Calu3 (cell line): Measurements from ENCODE around the gene SMLR1. TPM values are rescaled to one million over a fixed set of nuclear protein-coding genes. Genes with fewer than 3 reads are reported as not detected.

Experiments
- BruUV-seq: library from RNA; stranded (reverse); fragments of 400-500 nt; replicated peaks from 2 replicates; lab custom pipeline; 2021; lab: Mats Ljungman, UMichigan
- CTCF ChIA-PET: fragments of 300-600 bp; sonication (Branson Sonifier 250); formaldehyde crosslinking; loops from one replicate; lab custom pipeline; 2022; ENCODE audit warnings: antibody characterized with exemption; lab: Charles Lee
- DNase-seq: peaks from one replicate; pipeline ENCODE4 v3.0.0; 2022
- H3K27ac Mint-ChIP-seq: one replicate; pipeline ENCODE4 v1.8.0; 2022; ENCODE audit warnings: mixed read lengths; ENCODE audit not compliant: unreplicated experiment
- H3K27me3 Mint-ChIP-seq: one replicate; pipeline ENCODE4 v1.8.0; 2022; ENCODE audit warnings: mixed read lengths; ENCODE audit not compliant: unreplicated experiment
- H3K36me3 Mint-ChIP-seq: one replicate; pipeline ENCODE4 v1.8.0; 2022; ENCODE audit warnings: mild to moderate bottlenecking, moderate library complexity, mixed read lengths; ENCODE audit not compliant: insufficient read depth, unreplicated experiment
- H3K4me1 Mint-ChIP-seq: one replicate; pipeline ENCODE4 v1.8.0; 2022; ENCODE audit warnings: mild to moderate bottlenecking, low read depth, mixed read lengths; ENCODE audit not compliant: unreplicated experiment
- H3K4me3 Mint-ChIP-seq: one replicate; pipeline ENCODE4 v1.8.0; 2022; ENCODE audit warnings: mild to moderate bottlenecking, low read depth, moderate library complexity, mixed read lengths; ENCODE audit not compliant: unreplicated experiment
- H3K9me3 Mint-ChIP-seq: one replicate; pipeline ENCODE4 v1.8.0; 2022; ENCODE audit warnings: low read depth, mixed read lengths; ENCODE audit not compliant: unreplicated experiment
- intact Hi-C: fragments of 100-400 bp; cut with micrococcal nuclease; formaldehyde crosslinking; loops from one replicate; pipeline ENCODE4 v1.10.0; 2022; ENCODE audit not compliant: unreplicated experiment
- total RNA-seq: library from RNA; stranded (reverse); gene quantifications from 2 replicates; pipeline ENCODE4 v1.2.3, GENCODE V29; 2022
- TF ChIP-seq, protein P1 (sequence below): fragments of 200-600 bp; IDR thresholded peaks from one replicate; pipeline ENCODE4 v1.8.0; 2022; ENCODE audit warnings: antibody characterized with exemption; ENCODE audit not compliant: unreplicated experiment

Gene SMLR1
- total RNA-seq, 1 experiment from 2014 or later = not detected

DNA sequence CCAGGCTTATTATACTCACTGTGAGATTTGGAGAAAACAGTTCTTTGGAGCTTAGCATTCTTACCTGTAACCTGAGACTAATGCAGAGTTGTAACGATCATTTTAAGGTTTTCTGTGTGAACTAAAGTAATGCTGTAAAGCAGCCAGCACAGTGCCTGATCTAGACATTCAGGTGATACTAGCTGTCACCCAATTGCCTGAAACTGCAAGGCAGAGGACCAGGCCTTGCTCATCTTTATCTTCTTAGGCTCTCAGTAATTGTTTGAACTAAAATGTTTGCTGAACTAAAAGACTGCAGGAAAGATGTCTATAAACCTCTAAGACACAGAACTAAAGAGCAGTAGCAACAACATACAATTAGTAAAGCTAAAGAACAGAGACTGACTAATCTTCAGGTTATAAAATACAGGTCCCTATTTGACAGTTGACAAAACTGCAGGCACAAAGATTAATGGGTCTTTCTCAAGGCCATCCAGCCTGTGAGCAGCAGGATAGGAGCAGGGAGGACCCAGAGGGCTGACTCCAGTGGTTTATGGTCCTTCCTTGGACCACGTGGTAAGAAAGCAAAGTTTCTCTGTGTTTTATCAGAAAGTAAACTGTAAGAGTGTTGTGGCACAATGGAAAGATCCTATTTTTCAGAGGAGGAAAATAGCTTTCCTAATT, 31.4 kb downstream of the SMLR1 start:
- TF ChIP-seq, protein P1, sequence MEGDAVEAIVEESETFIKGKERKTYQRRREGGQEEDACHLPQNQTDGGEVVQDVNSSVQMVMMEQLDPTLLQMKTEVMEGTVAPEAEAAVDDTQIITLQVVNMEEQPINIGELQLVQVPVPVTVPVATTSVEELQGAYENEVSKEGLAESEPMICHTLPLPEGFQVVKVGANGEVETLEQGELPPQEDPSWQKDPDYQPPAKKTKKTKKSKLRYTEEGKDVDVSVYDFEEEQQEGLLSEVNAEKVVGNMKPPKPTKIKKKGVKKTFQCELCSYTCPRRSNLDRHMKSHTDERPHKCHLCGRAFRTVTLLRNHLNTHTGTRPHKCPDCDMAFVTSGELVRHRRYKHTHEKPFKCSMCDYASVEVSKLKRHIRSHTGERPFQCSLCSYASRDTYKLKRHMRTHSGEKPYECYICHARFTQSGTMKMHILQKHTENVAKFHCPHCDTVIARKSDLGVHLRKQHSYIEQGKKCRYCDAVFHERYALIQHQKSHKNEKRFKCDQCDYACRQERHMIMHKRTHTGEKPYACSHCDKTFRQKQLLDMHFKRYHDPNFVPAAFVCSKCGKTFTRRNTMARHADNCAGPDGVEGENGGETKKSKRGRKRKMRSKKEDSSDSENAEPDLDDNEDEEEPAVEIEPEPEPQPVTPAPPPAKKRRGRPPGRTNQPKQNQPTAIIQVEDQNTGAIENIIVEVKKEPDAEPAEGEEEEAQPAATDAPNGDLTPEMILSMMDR = no peak
- Mint-ChIP-seq H3K27me3 (no peaks in the 10 kb centered on the region), H3K4me1 (no peaks in the 10 kb centered on the region), H3K4me3 (no peak overlapping the region), H3K27ac (no peak overlapping the region), H3K36me3 (peaks cover 30% of the 10 kb centered on the region), H3K9me3 (no peaks in the 10 kb centered on the region)
- DNase-seq = no peak
- intact Hi-C loops = no loop called here
- CTCF ChIA-PET = interaction anchor here (0.6 kb wide), 1 partner anchor 172 kb away, joined by 4 read pairs; no protein-coding TSS in a partner anchor
- no TSS peak for BruUV-seq

- H3K4me3 Mint-ChIP-seq = no peak overlapping the region
- no peaks in the 10 kb centered on the region for H3K27me3 Mint-ChIP-seq
- H3K27ac Mint-ChIP-seq = no peak overlapping the region
- DNase-seq = no peak
- TF ChIP-seq, protein P1 = no peak
- no TSS peak for BruUV-seq
- CTCF ChIA-PET = interaction anchor here (0.9 kb wide), 1 partner anchor 12 kb away, joined by 3 read pairs; no protein-coding TSS in a partner anchor
- H3K4me1 Mint-ChIP-seq = no peaks in the 10 kb centered on the region
- intact Hi-C loops = no loop called here
- H3K36me3 Mint-ChIP-seq = peaks cover 31% of the 10 kb centered on the region
- H3K9me3 Mint-ChIP-seq = no peaks in the 10 kb centered on the region
These were observed 32.1 kb downstream of the SMLR1 start for GRCh38 chr6:130859161-130859867.

DNA sequence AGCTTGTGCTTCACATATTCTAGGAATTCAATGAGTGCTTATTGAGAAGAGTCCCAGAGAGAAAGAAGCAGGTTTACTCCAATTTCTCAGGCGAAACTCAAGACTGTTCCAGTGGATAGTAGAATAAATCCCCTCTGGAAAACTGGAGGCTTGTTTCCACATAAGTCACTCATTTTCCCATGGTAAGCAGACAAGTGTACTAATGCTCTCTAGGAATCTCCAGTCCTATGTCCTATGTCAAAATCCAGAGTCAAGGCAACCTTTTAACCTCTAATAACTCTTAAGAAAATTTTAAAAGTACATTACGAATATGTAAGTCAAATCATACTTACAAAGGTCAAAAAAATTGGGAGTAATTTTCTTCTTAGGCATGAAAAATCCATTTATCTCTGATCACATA, 35.2 kb downstream of the SMLR1 start:
- Mint-ChIP-seq H3K4me1 (no peaks in the 10 kb centered on the region), H3K4me3 (no peak overlapping the region), H3K36me3 (peaks cover 30% of the 10 kb centered on the region), H3K27ac (no peak overlapping the region), H3K27me3 (no peaks in the 10 kb centered on the region), H3K9me3 (no peaks in the 10 kb centered on the region)
- no TSS peak for BruUV-seq
- intact Hi-C loops = no loop called here
- CTCF ChIA-PET = no interaction called here
- DNase-seq = no peak
- TF ChIP-seq, protein P1 = no peak

DNA sequence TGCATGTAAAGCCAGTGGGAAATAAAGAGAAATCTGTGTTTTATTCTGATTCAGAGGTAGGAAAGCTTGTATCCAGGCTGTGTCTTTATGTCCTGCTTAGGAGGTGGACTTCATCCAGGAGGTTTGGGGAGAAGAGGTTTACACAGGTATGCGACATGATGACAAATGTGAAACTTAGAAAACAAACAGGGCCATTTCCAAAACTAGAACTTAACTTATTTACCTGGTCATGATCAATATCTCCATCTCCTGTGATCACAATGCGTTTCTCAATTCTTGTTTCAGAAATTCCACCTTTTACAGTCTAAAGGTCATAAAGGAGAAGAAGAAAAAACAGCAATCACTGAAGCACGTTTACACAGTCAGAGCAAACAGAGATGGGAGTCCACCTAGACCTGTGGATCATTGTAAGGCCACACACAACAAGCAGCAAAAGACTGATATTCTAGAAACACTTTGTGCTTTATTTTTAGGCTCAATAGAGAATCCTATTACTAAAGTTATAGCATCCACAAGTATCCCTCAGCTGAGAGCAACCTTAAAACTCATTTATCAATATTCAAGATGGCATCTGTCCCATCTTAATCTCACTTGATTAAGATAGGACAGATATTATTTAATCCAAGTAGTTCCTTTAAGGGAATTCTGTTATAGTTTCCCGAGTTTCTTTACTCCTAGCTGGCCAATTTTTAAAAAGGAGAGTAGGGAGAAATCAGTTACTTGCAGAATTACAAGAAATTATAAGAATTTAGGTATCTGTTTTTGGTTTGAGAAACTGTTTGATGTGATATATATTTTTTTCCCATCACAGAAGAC, 36.4 kb downstream of the SMLR1 start:
- intact Hi-C loops = no loop called here
- Mint-ChIP-seq H3K4me3 (no peak overlapping the region), H3K9me3 (no peaks in the 10 kb centered on the region), H3K36me3 (peaks cover 25% of the 10 kb centered on the region), H3K27me3 (no peaks in the 10 kb centered on the region), H3K4me1 (no peaks in the 10 kb centered on the region), H3K27ac (no peak overlapping the region)
- no TSS peak for BruUV-seq
- DNase-seq = no peak
- TF ChIP-seq, protein P1 = no peak
- CTCF ChIA-PET = no interaction called here
